ENCODE data around the gene LIPG. TPM values are rescaled to one million over a fixed set of nuclear protein-coding genes. Genes with fewer than 3 reads are reported as not detected.

The LIPG gene
- total and polyA plus RNA-seq, 8 donors: 8.8 to 47.1 (median 14.7) TPM

DNA sequence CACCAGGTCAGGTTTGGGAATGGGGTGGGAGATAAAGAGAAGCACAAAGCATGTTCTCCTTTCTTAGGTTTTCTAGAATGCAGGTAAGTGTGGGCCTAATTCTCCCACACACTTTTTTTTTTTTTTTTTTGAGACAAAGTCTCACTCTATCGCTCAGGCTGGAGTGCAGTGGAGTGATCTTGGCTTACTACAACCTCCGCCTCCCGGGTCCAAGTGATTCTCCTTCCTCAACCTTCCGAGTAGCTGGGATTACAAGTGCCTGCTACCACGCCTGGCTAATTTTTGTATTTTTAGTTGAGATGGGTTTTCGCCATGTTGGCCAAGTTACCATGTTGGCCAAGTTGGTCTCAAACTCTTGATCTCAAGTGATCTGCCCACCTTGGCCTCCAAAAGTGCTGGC lies 26.3 kb downstream of the LIPG start:
- H3K36me3 ChIP-seq: peaks cover 0 to 25% of the 10 kb centered on the region in 2 donors
- H3K4me3 ChIP-seq: no peak overlapping the region
- no peaks in the 10 kb centered on the region for H3K4me1 ChIP-seq
- no peak overlapping the region for H3K27ac ChIP-seq
- TF ChIP-seq, protein P1, sequence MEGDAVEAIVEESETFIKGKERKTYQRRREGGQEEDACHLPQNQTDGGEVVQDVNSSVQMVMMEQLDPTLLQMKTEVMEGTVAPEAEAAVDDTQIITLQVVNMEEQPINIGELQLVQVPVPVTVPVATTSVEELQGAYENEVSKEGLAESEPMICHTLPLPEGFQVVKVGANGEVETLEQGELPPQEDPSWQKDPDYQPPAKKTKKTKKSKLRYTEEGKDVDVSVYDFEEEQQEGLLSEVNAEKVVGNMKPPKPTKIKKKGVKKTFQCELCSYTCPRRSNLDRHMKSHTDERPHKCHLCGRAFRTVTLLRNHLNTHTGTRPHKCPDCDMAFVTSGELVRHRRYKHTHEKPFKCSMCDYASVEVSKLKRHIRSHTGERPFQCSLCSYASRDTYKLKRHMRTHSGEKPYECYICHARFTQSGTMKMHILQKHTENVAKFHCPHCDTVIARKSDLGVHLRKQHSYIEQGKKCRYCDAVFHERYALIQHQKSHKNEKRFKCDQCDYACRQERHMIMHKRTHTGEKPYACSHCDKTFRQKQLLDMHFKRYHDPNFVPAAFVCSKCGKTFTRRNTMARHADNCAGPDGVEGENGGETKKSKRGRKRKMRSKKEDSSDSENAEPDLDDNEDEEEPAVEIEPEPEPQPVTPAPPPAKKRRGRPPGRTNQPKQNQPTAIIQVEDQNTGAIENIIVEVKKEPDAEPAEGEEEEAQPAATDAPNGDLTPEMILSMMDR (IDR thresholded peaks at IDR 0.05): no peak
- H3K9me3 ChIP-seq: no peaks in the 10 kb centered on the region
- intact Hi-C loops (cut with DNase I): no loop called here
- no peaks in the 10 kb centered on the region for H3K27me3 ChIP-seq
- DNase-seq (no peak), ATAC-seq (no peak)

DNA sequence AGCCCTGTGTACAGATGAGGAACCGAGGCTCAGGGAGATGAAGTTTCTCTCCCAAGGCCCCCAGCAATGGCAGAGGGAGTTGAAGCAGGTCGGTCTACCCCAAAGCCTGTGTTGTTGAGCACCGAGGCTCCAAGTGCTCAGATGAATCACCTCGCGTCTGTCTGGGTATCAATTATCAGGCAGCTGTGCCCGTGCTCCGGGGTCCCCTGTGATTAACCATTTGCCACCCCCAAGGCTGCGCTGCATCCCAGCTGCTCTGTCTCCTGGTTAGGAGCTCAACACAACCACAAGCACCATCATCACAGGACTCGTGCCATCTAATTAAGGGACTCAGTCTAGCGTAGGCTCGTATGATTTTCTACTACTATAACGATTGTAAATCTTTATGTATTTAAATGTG lies 27.1 kb downstream of the LIPG start:
- intact Hi-C loops (cut with DNase I): no loop called here
- DNase-seq (no peak), ATAC-seq (no peak)
- Histone ChIP-seq H3K9me3 (no peaks in the 10 kb centered on the region), H3K4me1 (no peaks in the 10 kb centered on the region), H3K27me3 (no peaks in the 10 kb centered on the region), H3K4me3 (no peak overlapping the region), H3K36me3 (peaks cover 0 to 23% of the 10 kb centered on the region in 2 donors), H3K27ac (no peak overlapping the region)
- TF ChIP-seq, protein P1 (IDR thresholded peaks at IDR 0.05): no peak

DNA sequence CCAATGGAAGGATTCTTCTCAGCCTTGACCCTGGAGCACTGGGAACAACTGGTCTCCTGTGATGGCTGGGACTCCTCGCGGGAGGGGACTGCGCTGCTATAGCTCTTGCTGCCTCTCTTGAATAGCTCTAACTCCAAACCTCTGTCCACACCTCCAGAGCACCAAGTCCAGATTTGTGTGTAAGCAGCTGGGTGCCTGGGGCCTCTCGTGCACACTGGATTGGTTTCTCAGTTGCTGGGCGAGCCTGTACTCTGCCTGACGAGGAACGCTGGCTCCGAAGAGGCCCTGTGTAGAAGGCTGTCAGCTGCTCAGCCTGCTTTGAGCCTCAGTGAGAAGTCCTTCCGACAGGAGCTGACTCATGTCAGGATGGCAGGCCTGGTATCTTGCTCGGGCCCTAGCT lies 28.8 kb downstream of the LIPG start:
- no peak for ATAC-seq
- H3K4me1 ChIP-seq: no peaks in the 10 kb centered on the region
- H3K36me3 ChIP-seq: peaks cover 0 to 23% of the 10 kb centered on the region in 2 donors

DNA sequence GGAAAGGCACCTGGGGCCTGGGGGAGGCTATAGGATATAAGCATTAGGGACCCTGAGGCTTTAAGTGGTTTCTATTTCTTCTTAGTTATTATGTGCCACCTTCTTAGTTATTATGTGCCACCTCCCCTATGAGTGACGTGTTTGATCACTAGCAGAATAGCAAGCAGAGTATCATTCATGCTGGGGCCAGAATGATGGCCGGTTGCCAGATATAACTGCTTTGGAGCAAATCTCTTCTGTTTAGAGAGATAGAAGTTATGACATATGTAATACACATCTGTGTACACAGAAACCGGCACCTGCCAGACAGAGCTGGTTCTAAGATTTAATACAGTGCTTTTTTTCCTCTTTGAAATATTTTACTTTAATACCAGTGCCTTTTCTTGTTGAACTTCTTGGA lies 29.4 kb downstream of the LIPG start:
- Histone ChIP-seq H3K27me3 (no peaks in the 10 kb centered on the region), H3K9me3 (no peaks in the 10 kb centered on the region), H3K4me1 (no peaks in the 10 kb centered on the region), H3K4me3 (no peak overlapping the region), H3K27ac (no peak overlapping the region), H3K36me3 (peaks cover 0 to 23% of the 10 kb centered on the region in 2 donors)
- no peak for ATAC-seq
- intact Hi-C loops (cut with DNase I): no loop called here
- no peak for DNase-seq
- TF ChIP-seq, protein P1 (IDR thresholded peaks at IDR 0.05): no peak

More for the DNA sequence above, 28.8 kb downstream of the LIPG start:
- DNase-seq: no peak
- intact Hi-C loops (cut with DNase I): no loop called here
- TF ChIP-seq, protein P1 (IDR thresholded peaks at IDR 0.05): no peak
- Histone ChIP-seq H3K27ac (no peak overlapping the region), H3K4me3 (no peak overlapping the region), H3K27me3 (no peaks in the 10 kb centered on the region), H3K9me3 (no peaks in the 10 kb centered on the region)

DNA sequence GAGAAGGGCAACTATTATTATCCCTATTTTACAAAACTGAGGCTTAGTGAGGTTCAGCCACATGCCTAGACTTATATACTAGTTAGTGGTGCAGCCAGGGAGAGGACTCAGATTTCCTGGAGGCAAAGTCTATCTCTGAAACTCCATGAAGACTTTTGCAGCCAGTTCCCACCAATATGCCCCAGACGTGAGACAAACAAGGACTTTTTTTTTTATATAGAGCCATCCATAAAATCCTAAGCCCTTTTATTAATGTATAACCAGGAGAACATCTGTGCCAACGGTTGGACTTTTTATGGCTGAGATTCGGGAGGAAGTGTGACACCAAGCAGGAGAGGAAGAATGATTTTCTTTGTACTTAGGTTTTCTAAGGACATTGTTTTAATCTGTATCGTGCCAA lies 29.9 kb downstream of the LIPG start:
- Histone ChIP-seq H3K4me3 (no peak overlapping the region), H3K36me3 (peaks cover 0 to 23% of the 10 kb centered on the region in 2 donors), H3K27me3 (no peaks in the 10 kb centered on the region), H3K4me1 (no peaks in the 10 kb centered on the region), H3K9me3 (no peaks in the 10 kb centered on the region), H3K27ac (no peak overlapping the region)
- DNase-seq: no peak
- intact Hi-C loops (cut with DNase I): no loop called here
- TF ChIP-seq, protein P1 (IDR thresholded peaks at IDR 0.05): no peak
- ATAC-seq: no peak

All from left lung (tissue), 10 donors.